Neural cell (in vitro differentiated cells): ENCODE measurements around the gene SNTG2. TPM values are rescaled to one million over a fixed set of nuclear protein-coding genes. Genes with fewer than 3 reads are reported as not detected.

ENCODE experiments used
- H2AFZ ChIP-seq: fragments of 200-600, 300-800 bp; sonication (generic), shearing (Covaris generic); 2 replicates; pipeline ENCODE4 v1.6.0; 2014; ENCODE audit warnings: low read depth, mild to moderate bottlenecking, antibody characterized with exemption, low read length, moderate library complexity
- H3F3A ChIP-seq: fragments of 200-600 bp; shearing (Covaris generic); 2 replicates; pipeline ENCODE4 v1.6.1; 2016; ENCODE audit warnings: mild to moderate bottlenecking, moderate library complexity, mixed read lengths, antibody characterized with exemption, low read length; ENCODE audit not compliant: insufficient read depth, poor library complexity, severe bottlenecking
- H3K27ac ChIP-seq: fragments of 200-600, 300-800 bp; sonication (generic), shearing (Covaris generic); 2 replicates; pipeline ENCODE4 v1.5.1; 2014; ENCODE audit warnings: mild to moderate bottlenecking, low read length, moderate library complexity
- H3K27me3 ChIP-seq: fragments of 300-800, 200-600 bp; sonication (generic), shearing (Covaris generic); 2 replicates; pipeline ENCODE4 v1.6.0; 2014; ENCODE audit warnings: mild to moderate bottlenecking, low read depth, low read length, moderate library complexity; ENCODE audit not compliant: insufficient read depth
- H3K36me3 ChIP-seq: fragments of 300-800, 200-600 bp; sonication (generic), shearing (Covaris generic); 2 replicates; pipeline ENCODE4 v1.5.1; 2014; ENCODE audit warnings: mild to moderate bottlenecking, antibody characterized with exemption, low read length, moderate library complexity; ENCODE audit not compliant: insufficient read depth
- H3K4me2 ChIP-seq: fragments of 300-800, 200-600 bp; sonication (generic), shearing (Covaris generic); 2 replicates; pipeline ENCODE4 v1.6.0; 2014; ENCODE audit warnings: mild to moderate bottlenecking, low read length
- H3K4me3 ChIP-seq: fragments of 300-800, 200-600 bp; sonication (generic), shearing (Covaris generic); 2 replicates; pipeline ENCODE4 v1.5.1; 2014; ENCODE audit warnings: mild to moderate bottlenecking, low read length, moderate library complexity
- H3K79me2 ChIP-seq: fragments of 200-600 bp; shearing (Covaris generic); replicated peaks from 2 replicates; pipeline ENCODE4 v1.6.0; 2014; ENCODE audit warnings: mild to moderate bottlenecking, low read length, moderate library complexity; ENCODE audit not compliant: insufficient read depth
- H3K9ac ChIP-seq: fragments of 300-800, 200-600 bp; sonication (generic), shearing (Covaris generic); 2 replicates; pipeline ENCODE4 v1.6.1; 2016; ENCODE audit warnings: mild to moderate bottlenecking, low read length, mixed read lengths
- H3K9me2 ChIP-seq: fragments of 200-600 bp; shearing (Covaris generic); 2 replicates; pipeline ENCODE4 v1.6.1; 2016; ENCODE audit warnings: mild to moderate bottlenecking, low read length, mixed read lengths; ENCODE audit not compliant: insufficient read depth
- H3K9me3 ChIP-seq: fragments of 200-600, 300-800 bp; sonication (generic), shearing (Covaris generic); 2 replicates; pipeline ENCODE4 v1.6.1; 2016; ENCODE audit warnings: mild to moderate bottlenecking, mixed run types, low read length, moderate library complexity, mixed read lengths
- H4K20me1 ChIP-seq: fragments of 200-600 bp; shearing (Covaris generic); 2 replicates; pipeline ENCODE4 v1.6.1; 2016; ENCODE audit warnings: mild to moderate bottlenecking, mixed run types; ENCODE audit not compliant: insufficient read depth
- CTCF ChIP-seq: fragments of 450-650 bp; IDR thresholded peaks from 2 replicates; pipeline ENCODE4 v1.5.1; 2014; ENCODE audit warnings: antibody characterized with exemption, mild to moderate bottlenecking, moderate library complexity; ENCODE audit not compliant: poor library complexity, severe bottlenecking
- EP300 ChIP-seq: fragments of 450-650 bp; conservative IDR thresholded peaks from 2 replicates; pipeline ENCODE4 v1.6.1; 2014; ENCODE audit warnings: antibody characterized with exemption, mild to moderate bottlenecking, moderate library complexity; ENCODE audit not compliant: poor library complexity, severe bottlenecking
- EZH2 ChIP-seq: fragments of 200-600, 300-800 bp; shearing (Covaris generic), sonication (generic); IDR thresholded peaks from 2 replicates; pipeline ENCODE4 v1.6.1; 2014; ENCODE audit warnings: antibody characterized with exemption, low read length, borderline replicate concordance, mild to moderate bottlenecking; ENCODE audit not compliant: insufficient read depth, poor library complexity, severe bottlenecking
- POLR2AphosphoS5 ChIP-seq: IDR thresholded peaks from 2 replicates; pipeline ENCODE4 v1.6.1; 2012
- RAD21 ChIP-seq: fragments of 450-650 bp; conservative IDR thresholded peaks from 2 replicates; pipeline ENCODE4 v1.6.1; 2014; ENCODE audit warnings: antibody characterized with exemption, mild to moderate bottlenecking, moderate library complexity
- REST ChIP-seq: IDR thresholded peaks from 2 replicates; pipeline ENCODE4 v1.6.1; 2012; ENCODE audit warnings: borderline replicate concordance
- SMC3 ChIP-seq: fragments of 450-650 bp; conservative IDR thresholded peaks from 2 replicates; pipeline ENCODE4 v1.6.1; 2014; ENCODE audit warnings: antibody characterized with exemption, mild to moderate bottlenecking, moderate library complexity; ENCODE audit not compliant: poor library complexity
- TAF1 ChIP-seq: IDR thresholded peaks from 2 replicates; pipeline ENCODE4 v1.6.1; 2012; ENCODE audit warnings: low read depth
- polyA plus RNA-seq: library from polyadenylated mRNA; depleted of rRNA; stranded (reverse); fragments of >200 nt; gene quantifications from 2 replicates; pipeline ENCODE4 v1.2.3, GENCODE V29; 2014

The SNTG2 gene
- polyA plus RNA-seq, 1 donor from 2014 or later = not detected

- Histone ChIP-seq H3K36me3 (no peaks in the 10 kb centered on the region), H4K20me1 (no peaks in the 10 kb centered on the region), H3K9me2 (no peaks in the 10 kb centered on the region), H3K4me2 (no peak overlapping the region), H3K27ac (no peak overlapping the region), H3K4me3 (no peak overlapping the region), H3K79me2 (no peaks in the 10 kb centered on the region), H3K9me3 (no peaks in the 10 kb centered on the region), H3F3A (no peaks in the 10 kb centered on the region), H3K9ac (no peak overlapping the region), H3K27me3 (no peaks in the 10 kb centered on the region), H2AFZ (no peak overlapping the region)
- TF ChIP-seq CTCF (peak; percentile 67), RAD21 (peak; percentile 70), SMC3 (peak; percentile 75), EZH2 (no peak), POLR2AphosphoS5 (no peak)
These were observed 185.4 kb downstream of the SNTG2 start for GRCh38 chr2:1136067-1136466.

DNA sequence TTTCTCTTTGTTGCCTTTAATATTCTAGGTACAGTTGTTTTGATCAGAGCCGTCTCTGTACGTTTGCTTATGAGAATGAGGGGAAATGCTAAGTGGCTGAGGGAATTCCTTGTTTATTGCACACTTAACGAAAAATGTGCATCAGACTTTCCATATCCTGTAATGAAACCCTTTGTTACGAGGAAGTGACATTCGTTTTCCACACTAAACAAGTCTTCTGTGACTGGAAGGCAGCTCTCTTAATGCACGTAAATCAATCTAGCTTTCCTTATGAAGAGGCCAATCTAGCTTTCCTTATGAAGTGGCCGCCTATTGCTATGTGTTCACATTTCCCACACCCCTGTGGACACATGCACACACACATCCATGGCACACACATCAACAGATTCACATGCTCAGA, 186.2 kb downstream of the SNTG2 start:
- no peak overlapping the region for H3K9ac ChIP-seq
- no peak overlapping the region for H3K4me3 ChIP-seq
- no peaks in the 10 kb centered on the region for H3K9me3 ChIP-seq
- H3K9me2 ChIP-seq = no peaks in the 10 kb centered on the region
- H3K36me3 ChIP-seq = no peaks in the 10 kb centered on the region
- H2AFZ ChIP-seq = no peak overlapping the region
- TF ChIP-seq EP300 (no peak), RAD21 (no peak), POLR2AphosphoS5 (no peak), SMC3 (no peak), TAF1 (no peak), REST (no peak), CTCF (no peak)
- H4K20me1 ChIP-seq = no peaks in the 10 kb centered on the region
- no peak overlapping the region for H3K4me2 ChIP-seq
- no peak overlapping the region for H3K27ac ChIP-seq
- H3K27me3 ChIP-seq = no peaks in the 10 kb centered on the region
- H3K79me2 ChIP-seq = no peaks in the 10 kb centered on the region
- H3F3A ChIP-seq = no peaks in the 10 kb centered on the region
